HepG2 (cell line): ENCODE data around the gene SGMS1. TPM values are rescaled to one million over a fixed set of nuclear protein-coding genes. Genes with fewer than 3 reads are reported as not detected.

Source experiments
- ARID4A ChIP-seq: sonication (generic); formaldehyde crosslinking; IDR thresholded peaks from 2 replicates; pipeline ENCODE4 v1.5.0; 2020; ENCODE audit warnings: mild to moderate bottlenecking, missing genetic modification reagents, borderline replicate concordance
- BCL6 ChIP-seq: IDR thresholded peaks from 2 replicates; pipeline ENCODE4 v1.6.1; 2016; ENCODE audit warnings: missing genetic modification reagents, missing compliant biosample characterization
- DMAP1 ChIP-seq: IDR thresholded peaks from 2 replicates; pipeline ENCODE4 v1.6.1; 2016
- FOXA3 ChIP-seq: IDR thresholded peaks from 2 replicates; pipeline ENCODE4 v1.6.1; 2016; ENCODE audit warnings: missing genetic modification reagents, missing compliant biosample characterization
- FOXK1 ChIP-seq: sonication (generic); formaldehyde crosslinking; IDR thresholded peaks from 2 replicates; pipeline ENCODE4 v1.4.0; 2020; ENCODE audit warnings: low read depth, missing genetic modification reagents, borderline replicate concordance
- FOXP1 ChIP-seq, 2 experiments: fragments of 450-650 bp in 1 of 2; IDR thresholded peaks; 2 replicates each; pipeline ENCODE4 v1.6.1; 2017 to 2018; ENCODE audit warnings: antibody characterized with exemption in 1 of 2
- FOXP4 ChIP-seq: sonication (generic); formaldehyde crosslinking; IDR thresholded peaks from 2 replicates; pipeline ENCODE4 v1.4.0; 2020; ENCODE audit warnings: missing genetic modification reagents
- HDAC1 ChIP-seq: sonication (generic); formaldehyde crosslinking; IDR thresholded peaks from 2 replicates; pipeline ENCODE4 v1.5.1; 2020; ENCODE audit warnings: mild to moderate bottlenecking, missing genetic modification reagents
- HMG20A ChIP-seq: IDR thresholded peaks from 2 replicates; pipeline ENCODE4 v1.6.1; 2016; ENCODE audit warnings: borderline replicate concordance
- MEIS2 ChIP-seq: sonication (generic); formaldehyde crosslinking; IDR thresholded peaks from 2 replicates; pipeline ENCODE4 v1.9.0; 2021; ENCODE audit warnings: mild to moderate bottlenecking, missing genetic modification reagents
- REPIN1 ChIP-seq: sonication (generic); formaldehyde crosslinking; IDR thresholded peaks from 2 replicates; pipeline ENCODE4 v1.8.0; 2022; ENCODE audit warnings: missing genetic modification reagents, low read depth, mild to moderate bottlenecking, borderline replicate concordance
- RXRA ChIP-seq: sonication (generic); formaldehyde crosslinking; IDR thresholded peaks from 2 replicates; pipeline ENCODE4 v1.5.1; 2020; ENCODE audit warnings: missing genetic modification reagents
- SAP130 ChIP-seq: IDR thresholded peaks from 2 replicates; pipeline ENCODE4 v1.6.1; 2016; ENCODE audit warnings: low read depth
- TFAP4 ChIP-seq: sonication (generic); IDR thresholded peaks from 2 replicates; pipeline ENCODE4 v1.6.1; 2016; ENCODE audit warnings: low read depth, borderline replicate concordance
- TFDP1 ChIP-seq: IDR thresholded peaks from 2 replicates; pipeline ENCODE4 v1.6.1; 2016; ENCODE audit warnings: missing compliant biosample characterization, missing genetic modification reagents, borderline replicate concordance
- THRA ChIP-seq: sonication (generic); formaldehyde crosslinking; IDR thresholded peaks from 2 replicates; pipeline ENCODE4 v1.4.0; 2020; ENCODE audit warnings: missing genetic modification reagents, borderline replicate concordance
- ZBTB42 ChIP-seq: sonication (generic); formaldehyde crosslinking; IDR thresholded peaks from 2 replicates; pipeline ENCODE4 v1.5.0; 2020; ENCODE audit warnings: mild to moderate bottlenecking, missing genetic modification reagents
- ZMYM4 ChIP-seq: sonication (generic); formaldehyde crosslinking; IDR thresholded peaks from 2 replicates; pipeline ENCODE4 v1.8.1; 2023; ENCODE audit warnings: mild to moderate bottlenecking, missing genetic modification reagents
- ZNF747 ChIP-seq: sonication (generic); formaldehyde crosslinking; IDR thresholded peaks from 2 replicates; pipeline ENCODE4 v1.8.1; 2023; ENCODE audit warnings: missing genetic modification reagents, mild to moderate bottlenecking, borderline replicate concordance
- polyA plus RNA-seq, 8 experiments: library from polyadenylated mRNA; depleted of rRNA in 3 of 8; stranded (reverse) in 7 of 8; unstranded in 1 of 8; fragments of >200 nt; fragmentation: Illumina TruSeq in 4 of 8; extraction: Trizol in 4 of 8; gene quantifications; 2 replicates each; pipeline versions ENCODE4 v1.2.1 to v1.2.3, GENCODE V29; 2011 to 2016; ENCODE audit warnings: low read depth in 4 of 8, missing spikeins in 1 of 8, mixed read lengths in 1 of 8; ENCODE audit not compliant: insufficient read depth in 1 of 8
- total RNA-seq, 5 experiments: library from RNA; depleted of rRNA; stranded (reverse); fragments of >200 nt; fragmentation: Illumina TruSeq; extraction: Trizol; gene quantifications; 2 replicates each; pipeline ENCODE4 v1.2.3, GENCODE V29; 2016; ENCODE audit warnings: low read depth in 1 of 5

Gene SGMS1
- total and polyA plus RNA-seq, 2 of the 13 experiments (the other 11 are each of a cell fraction or from before 2014, with no cell fraction given), result 6.5 to 15.1 TPM

- TF ChIP-seq ARID4A (CRISPR knock-in tag) (peak; percentile 49; the same call in 1 of the 2 replicates), THRA (CRISPR knock-in tag) (peak; percentile 75), FOXK1 (CRISPR knock-in tag) (peak; percentile 76; the same call in 1 of the 2 replicates), DMAP1 (CRISPR knock-in tag) (no peak), ZBTB42 (CRISPR knock-in tag) (no peak), FOXP1 (IDR thresholded peaks at IDR 0.05) (no peak), FOXP1 (CRISPR knock-in tag; IDR thresholded peaks at IDR 0.05) (peak; percentile 65), MEIS2 (CRISPR knock-in tag) (0 out of 2 replicates have a peak, but pooled peaks have one; percentile 26), FOXA3 (peak; percentile 64), TFAP4 (0 out of 2 replicates have a peak, but pooled peaks have one; percentile 15), ZNF747 (no peak), SAP130 (peak; percentile 46; the same call in 1 of the 2 replicates), FOXP4 (CRISPR knock-in tag) (peak; percentile 68), RXRA (CRISPR knock-in tag) (peak; percentile 52; the same call in 1 of the 2 replicates), TFDP1 (CRISPR knock-in tag) (peak; percentile 19; the same call in 1 of the 2 replicates), ZMYM4 (CRISPR knock-in tag) (peak; percentile 51; the same call in 1 of the 2 replicates), REPIN1 (CRISPR knock-in tag) (0 out of 2 replicates have a peak, but pooled peaks have one; percentile 39), HDAC1 (CRISPR knock-in tag) (peak; percentile 29; the same call in 1 of the 2 replicates), HMG20A (CRISPR knock-in tag) (peak; percentile 69), BCL6 (CRISPR knock-in tag) (peak; percentile 90)
Measured at GRCh38 chr10:50605269-50605950, 18.3 kb downstream of the SGMS1 start (continued).
